Measurements from ENCODE around the gene LEAP2.

GRCh38 chr5:132898094-132898493 is 24.6 kb downstream of the LEAP2 start:
- TF ChIP-seq, protein P1, sequence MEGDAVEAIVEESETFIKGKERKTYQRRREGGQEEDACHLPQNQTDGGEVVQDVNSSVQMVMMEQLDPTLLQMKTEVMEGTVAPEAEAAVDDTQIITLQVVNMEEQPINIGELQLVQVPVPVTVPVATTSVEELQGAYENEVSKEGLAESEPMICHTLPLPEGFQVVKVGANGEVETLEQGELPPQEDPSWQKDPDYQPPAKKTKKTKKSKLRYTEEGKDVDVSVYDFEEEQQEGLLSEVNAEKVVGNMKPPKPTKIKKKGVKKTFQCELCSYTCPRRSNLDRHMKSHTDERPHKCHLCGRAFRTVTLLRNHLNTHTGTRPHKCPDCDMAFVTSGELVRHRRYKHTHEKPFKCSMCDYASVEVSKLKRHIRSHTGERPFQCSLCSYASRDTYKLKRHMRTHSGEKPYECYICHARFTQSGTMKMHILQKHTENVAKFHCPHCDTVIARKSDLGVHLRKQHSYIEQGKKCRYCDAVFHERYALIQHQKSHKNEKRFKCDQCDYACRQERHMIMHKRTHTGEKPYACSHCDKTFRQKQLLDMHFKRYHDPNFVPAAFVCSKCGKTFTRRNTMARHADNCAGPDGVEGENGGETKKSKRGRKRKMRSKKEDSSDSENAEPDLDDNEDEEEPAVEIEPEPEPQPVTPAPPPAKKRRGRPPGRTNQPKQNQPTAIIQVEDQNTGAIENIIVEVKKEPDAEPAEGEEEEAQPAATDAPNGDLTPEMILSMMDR (conservative IDR thresholded peaks at IDR 0.05 in 1 of 2, IDR thresholded peaks at IDR 0.05 in 1 of 2; ENCODE audit: low read depth in 1 of 2, low read length in 2 of 2), result no peak
- no peak for TF ChIP-seq EZH2 (IDR thresholded peaks at IDR 0.05; ENCODE audit: low read length, missing control alignments)
